PC-3 (cell line): Measurements from ENCODE around the gene MBNL1. TPM values are rescaled to one million over a fixed set of nuclear protein-coding genes. Genes with fewer than 3 reads are reported as not detected.
"Not testable (repeated sequence)": the region's sequence is repeated elsewhere in the genome, so short reads cannot be mapped to it uniquely, and the experiment has no call there.

Source experiments
- ATAC-seq: fragments of 200-7000 bp; cut with Tn5 transposase; 2 replicates; pipeline ENCODE4 v1.9.1; 2020; ENCODE audit warnings: mild to moderate bottlenecking, moderate library complexity
- BruUV-seq: library from RNA; stranded (reverse); fragments of 400-500 nt; replicated peaks from 2 replicates; lab custom pipeline; 2021; lab: Mats Ljungman, UMichigan
- CTCF ChIA-PET: fragments of 300-600 bp; sonication (Branson Sonifier 250); formaldehyde crosslinking; loops from one replicate; lab custom pipeline; 2022; ENCODE audit warnings: antibody characterized with exemption; lab: Charles Lee
- POLR2A ChIA-PET: fragments of 300-600 bp; sonication (Branson Sonifier 250); formaldehyde crosslinking; loops from one replicate; lab custom pipeline; 2022; ENCODE audit warnings: antibody characterized with exemption; ENCODE audit not compliant: unreplicated experiment; lab: Charles Lee
- DNase-seq: peaks from one replicate; pipeline ENCODE4 v3.0.0-alpha.2; 2015
- H2AFZ ChIP-seq: fragments of 300-600 bp; sonication (generic); 2 replicates; pipeline ENCODE4 v1.6.0; 2016; ENCODE audit warnings: antibody characterized with exemption, low read length
- H3F3A ChIP-seq: fragments of 300-600 bp; sonication (generic); one replicate; pipeline ENCODE4 v1.6.0; 2017; ENCODE audit warnings: antibody characterized with exemption, low read length, control low read depth, mild to moderate bottlenecking; ENCODE audit not compliant: unreplicated experiment
- H3K27ac ChIP-seq: fragments of 300-600 bp; sonication (generic); 2 replicates; pipeline ENCODE4 v1.5.1; 2016; ENCODE audit warnings: mild to moderate bottlenecking, low read length
- H3K27me3 ChIP-seq: fragments of 300-600 bp; sonication (generic); 2 replicates; pipeline ENCODE4 v1.6.1; 2016; ENCODE audit warnings: low read length, mixed read lengths
- H3K36me3 ChIP-seq: fragments of 300-600 bp; sonication (generic); 2 replicates; pipeline ENCODE4 v1.6.1; 2016; ENCODE audit warnings: low read depth, mixed run types, low read length, mixed read lengths
- H3K4me1 ChIP-seq: fragments of 300-600 bp; sonication (generic); 2 replicates; pipeline ENCODE4 v1.5.1; 2016; ENCODE audit warnings: low read length; ENCODE audit not compliant: insufficient read depth
- H3K4me2 ChIP-seq: fragments of 300-600 bp; sonication (generic); 2 replicates; pipeline ENCODE4 v1.6.0; 2016; ENCODE audit warnings: low read length
- H3K4me3 ChIP-seq: fragments of 300-600 bp; sonication (generic); 2 replicates; pipeline ENCODE4 v1.5.1; 2016; ENCODE audit warnings: mild to moderate bottlenecking, low read length, mixed read lengths
- H3K79me2 ChIP-seq: fragments of 300-600 bp; sonication (generic); 2 replicates; pipeline ENCODE4 v1.6.1; 2017; ENCODE audit warnings: low read length, mixed read lengths
- H3K9ac ChIP-seq: fragments of 300-600 bp; sonication (generic); 2 replicates; pipeline ENCODE4 v1.6.0; 2016; ENCODE audit warnings: mild to moderate bottlenecking, low read length
- H3K9me2 ChIP-seq: fragments of 300-600 bp; sonication (generic); replicated peaks from 2 replicates; pipeline ENCODE4 v1.6.1; 2016; ENCODE audit warnings: mixed run types, low read length, mixed read lengths
- H3K9me3 ChIP-seq: fragments of 300-600 bp; sonication (generic); 2 replicates; pipeline ENCODE4 v1.6.1; 2016; ENCODE audit warnings: low read length, mixed read lengths
- H4K20me1 ChIP-seq: fragments of 300-600 bp; sonication (generic); 2 replicates; pipeline ENCODE4 v1.6.1; 2016; ENCODE audit warnings: low read length, mixed read lengths
- EZH2 ChIP-seq: fragments of 300-600 bp; sonication (generic); IDR thresholded peaks from one replicate; pipeline ENCODE4 v1.6.1; 2017; ENCODE audit warnings: antibody characterized with exemption, mild to moderate bottlenecking, low read length; ENCODE audit not compliant: unreplicated experiment
- EZH2phosphoT487 ChIP-seq: fragments of 300-600 bp; sonication (generic); IDR thresholded peaks from 2 replicates; pipeline ENCODE4 v1.6.1; 2018; ENCODE audit warnings: mild to moderate bottlenecking, antibody characterized with exemption, low read length, borderline replicate concordance
- intact Hi-C: fragments of 100-400 bp; cut with micrococcal nuclease; formaldehyde crosslinking; loops from 2 replicates; pipeline ENCODE4 v1.9.0; 2023
- total RNA-seq: library from RNA; depleted of rRNA; stranded (reverse); fragments of >200 nt; gene quantifications from 2 replicates; pipeline ENCODE4 v1.2.3, GENCODE V29; 2014
- TF ChIP-seq, protein P1 (sequence below): fragments of 300-600 bp; sonication (generic); conservative IDR thresholded peaks from 2 replicates; pipeline ENCODE4 v1.5.1; 2017; ENCODE audit warnings: antibody characterized with exemption, low read depth, mild to moderate bottlenecking, low read length

MBNL1 gene
- total RNA-seq, 1 experiment from 2014 or later = 161 TPM

DNA sequence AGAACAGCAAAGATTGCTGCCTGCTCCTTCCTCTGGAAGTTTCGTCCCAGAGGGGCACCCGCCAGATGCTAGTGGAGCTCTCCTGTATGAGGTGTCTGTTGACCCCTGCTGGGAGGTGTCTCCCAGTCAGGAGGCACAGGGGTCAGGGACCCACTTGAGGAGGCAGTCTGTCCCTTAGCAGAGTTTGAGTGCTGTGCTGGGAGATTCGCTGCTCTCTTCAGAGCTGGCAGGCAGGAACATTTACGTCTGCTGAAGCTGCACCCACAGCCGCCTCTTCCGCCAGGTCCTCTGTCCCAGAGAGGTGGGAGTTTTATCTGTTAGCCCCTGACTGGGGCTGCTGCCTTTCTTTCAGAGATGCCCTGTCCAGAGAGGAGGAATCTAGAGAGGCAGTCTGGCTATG, 103.9 kb downstream of the MBNL1 start:
- H3K27ac ChIP-seq, DNase-seq, intact Hi-C loops, H4K20me1 ChIP-seq, POLR2A ChIA-PET, H3K27me3 ChIP-seq, H3K9ac ChIP-seq, H3F3A ChIP-seq, ATAC-seq, CTCF ChIA-PET, H3K4me3 ChIP-seq, H3K4me2 ChIP-seq, H3K9me2 ChIP-seq, H3K9me3 ChIP-seq, H2AFZ ChIP-seq, BruUV-seq, H3K36me3 ChIP-seq: not testable (repeated sequence)
- Histone ChIP-seq H3K79me2 (peaks cover 100% of the 10 kb centered on the region), H3K4me1 (peaks cover 13% of the 10 kb centered on the region)

DNA sequence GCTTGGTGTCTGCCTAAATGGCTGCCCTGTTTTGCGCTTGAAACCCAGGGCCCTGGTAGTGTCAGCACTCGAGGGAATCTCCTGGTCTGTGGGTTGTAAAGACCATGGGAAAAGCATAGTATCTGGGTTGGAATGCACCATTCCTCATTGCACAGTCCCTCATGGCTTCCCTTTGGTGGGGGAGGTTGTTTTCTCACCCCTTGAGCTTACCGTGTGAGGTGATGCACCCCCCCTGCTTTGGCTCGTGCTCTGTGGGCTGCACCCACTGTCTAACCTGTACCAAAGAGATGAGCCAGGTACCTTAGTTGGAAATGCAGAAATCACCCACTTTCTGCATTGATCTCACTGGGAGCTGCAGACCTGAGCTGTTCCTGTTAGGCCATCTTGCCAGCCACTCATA, 104.7 kb downstream of the MBNL1 start:
- no peaks in the 10 kb centered on the region for H3F3A ChIP-seq
- H3K9me3 ChIP-seq = no peaks in the 10 kb centered on the region
- H3K4me2 ChIP-seq = no peak overlapping the region
- H3K9me2 ChIP-seq = no peaks in the 10 kb centered on the region
- peaks cover 13% of the 10 kb centered on the region for H3K4me1 ChIP-seq
- peaks cover 100% of the 10 kb centered on the region for H3K79me2 ChIP-seq
- ChIA-PET POLR2A (no interaction called here), CTCF (no interaction called here)
- H4K20me1 ChIP-seq = no peaks in the 10 kb centered on the region
- no peak for DNase-seq
- H3K27me3 ChIP-seq = no peaks in the 10 kb centered on the region
- ATAC-seq = no peak
- 0 out of 2 replicates have a peak, but pooled peaks cover 7% of the 10 kb centered on the region for H3K36me3 ChIP-seq
- H3K9ac ChIP-seq = no peak overlapping the region
- H3K4me3 ChIP-seq = no peak overlapping the region
- TF ChIP-seq EZH2phosphoT487 (no peak), EZH2 (no peak)
- TF ChIP-seq, protein P1, sequence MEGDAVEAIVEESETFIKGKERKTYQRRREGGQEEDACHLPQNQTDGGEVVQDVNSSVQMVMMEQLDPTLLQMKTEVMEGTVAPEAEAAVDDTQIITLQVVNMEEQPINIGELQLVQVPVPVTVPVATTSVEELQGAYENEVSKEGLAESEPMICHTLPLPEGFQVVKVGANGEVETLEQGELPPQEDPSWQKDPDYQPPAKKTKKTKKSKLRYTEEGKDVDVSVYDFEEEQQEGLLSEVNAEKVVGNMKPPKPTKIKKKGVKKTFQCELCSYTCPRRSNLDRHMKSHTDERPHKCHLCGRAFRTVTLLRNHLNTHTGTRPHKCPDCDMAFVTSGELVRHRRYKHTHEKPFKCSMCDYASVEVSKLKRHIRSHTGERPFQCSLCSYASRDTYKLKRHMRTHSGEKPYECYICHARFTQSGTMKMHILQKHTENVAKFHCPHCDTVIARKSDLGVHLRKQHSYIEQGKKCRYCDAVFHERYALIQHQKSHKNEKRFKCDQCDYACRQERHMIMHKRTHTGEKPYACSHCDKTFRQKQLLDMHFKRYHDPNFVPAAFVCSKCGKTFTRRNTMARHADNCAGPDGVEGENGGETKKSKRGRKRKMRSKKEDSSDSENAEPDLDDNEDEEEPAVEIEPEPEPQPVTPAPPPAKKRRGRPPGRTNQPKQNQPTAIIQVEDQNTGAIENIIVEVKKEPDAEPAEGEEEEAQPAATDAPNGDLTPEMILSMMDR = no peak
- intact Hi-C loops = no loop called here
- BruUV-seq = no TSS peak
- H3K27ac ChIP-seq = no peak overlapping the region
- H2AFZ ChIP-seq = no peak overlapping the region

DNA sequence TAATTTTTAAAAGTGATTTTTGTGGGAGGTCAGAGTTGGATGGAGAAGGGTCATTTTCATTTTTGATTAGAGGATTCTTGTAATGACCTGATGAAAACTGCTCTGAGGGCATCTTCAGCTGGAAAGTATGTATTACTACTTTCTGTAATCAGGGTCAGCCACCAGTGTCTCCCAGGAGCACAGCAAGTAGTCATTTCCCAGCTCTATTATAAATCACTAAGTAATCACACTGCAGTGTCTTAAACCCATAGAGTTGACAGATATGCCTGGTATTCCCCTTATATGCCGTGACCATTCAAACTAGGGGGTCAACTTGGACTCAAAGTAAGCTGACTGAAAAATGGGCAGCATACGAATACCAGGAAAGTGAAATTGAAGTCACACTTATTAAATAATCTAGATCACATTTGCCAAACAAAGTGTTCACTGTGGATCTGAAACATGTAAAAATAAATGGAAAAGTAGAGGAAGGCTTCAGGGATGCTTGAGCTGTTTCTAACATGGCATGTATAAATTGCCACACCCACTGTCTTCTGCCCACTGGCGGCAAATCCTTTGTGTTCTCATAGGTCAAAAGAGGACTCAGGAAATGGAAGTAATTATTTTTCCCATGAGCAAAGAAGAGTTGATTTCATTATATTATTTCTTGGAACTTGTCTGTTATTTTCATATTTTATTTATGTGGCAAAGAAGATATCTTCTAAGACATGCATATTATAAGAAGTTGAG, 105.7 kb downstream of the MBNL1 start:
- peaks cover 100% of the 10 kb centered on the region for H3K79me2 ChIP-seq
- ChIA-PET CTCF (no interaction called here), POLR2A (no interaction called here)
- no peak for DNase-seq
- no peak overlapping the region for H3K4me2 ChIP-seq
- TF ChIP-seq, protein P1 = no peak
- TF ChIP-seq EZH2 (no peak), EZH2phosphoT487 (no peak)
- no peaks in the 10 kb centered on the region for H3K9me3 ChIP-seq
- no peaks in the 10 kb centered on the region for H3K27me3 ChIP-seq
- H3K9me2 ChIP-seq = no peaks in the 10 kb centered on the region
- H3K9ac ChIP-seq = no peak overlapping the region
- 0 out of 2 replicates have a peak, but pooled peaks have one; percentile 18 for ATAC-seq
- no peak overlapping the region for H3K27ac ChIP-seq
- H3K36me3 ChIP-seq = 0 out of 2 replicates have a peak, but pooled peaks cover 7% of the 10 kb centered on the region
- peaks cover 13% of the 10 kb centered on the region for H3K4me1 ChIP-seq
- intact Hi-C loops = no loop called here
- no peak overlapping the region for H2AFZ ChIP-seq
- H3F3A ChIP-seq = no peaks in the 10 kb centered on the region
- no TSS peak for BruUV-seq
- H4K20me1 ChIP-seq = no peaks in the 10 kb centered on the region
- H3K4me3 ChIP-seq = no peak overlapping the region
